Measurements from ENCODE around the gene ADGRV1. TPM values are rescaled to one million over a fixed set of nuclear protein-coding genes. Genes with fewer than 3 reads are reported as not detected.

The ADGRV1 gene
- total RNA-seq, 2 experiments from 2014 or later = 0.26 TPM; not detected in 1

GRCh38 chr5:90855296-90856010, 296.9 kb downstream of the ADGRV1 start:
- POLR2A ChIA-PET = no interaction called here
- CTCF ChIA-PET = interaction anchor here (1.7 to 1.8 kb wide), 2 partner anchors 10 to 564 kb away, joined by 4 read pairs; no protein-coding TSS in a partner anchor
- ATAC-seq (no peak), DNase-seq (no peak)
- H3K36me3 Mint-ChIP-seq (ENCODE audit: low read depth) = no peaks in the 10 kb centered on the region
- H3K4me3 Mint-ChIP-seq = no peak overlapping the region
- H3K27me3 Mint-ChIP-seq (ENCODE audit: low read depth) = no peaks in the 10 kb centered on the region
- no peaks in the 10 kb centered on the region for H3K4me1 Mint-ChIP-seq (ENCODE audit: low read depth)
- H3K27ac Mint-ChIP-seq = no peak overlapping the region
- no peaks in the 10 kb centered on the region for H3K9me3 Mint-ChIP-seq (ENCODE audit: insufficient read depth)

GRCh38 chr5:90861843-90862586, 303.4 kb downstream of the ADGRV1 start:
- no peaks in the 10 kb centered on the region for H3K9me3 Mint-ChIP-seq (ENCODE audit: insufficient read depth)

GRCh38 chr5:90865180-90865579, 306.6 kb downstream of the ADGRV1 start:
- H3K27me3 Mint-ChIP-seq (ENCODE audit: low read depth) = peaks cover 6% of the 10 kb centered on the region
- H3K4me1 Mint-ChIP-seq (ENCODE audit: low read depth) = peaks cover 3% of the 10 kb centered on the region
- H3K9me3 Mint-ChIP-seq (ENCODE audit: insufficient read depth) = no peaks in the 10 kb centered on the region
- H3K4me3 Mint-ChIP-seq = no peak overlapping the region
- CTCF ChIA-PET = interaction anchor here (0.7 to 5.6 kb wide), 20 partner anchors 9 to 777 kb away, joined by 3 to 36 read pairs (median 4); partner anchors contain the start of gene ARRDC3
- H3K27ac Mint-ChIP-seq = no peak overlapping the region
- no peak for ATAC-seq
- DNase-seq = no peak
- POLR2A ChIA-PET = no interaction called here
- H3K36me3 Mint-ChIP-seq (ENCODE audit: low read depth) = no peaks in the 10 kb centered on the region

More at GRCh38 chr5:90861843-90862586, 303.4 kb downstream of the ADGRV1 start:
- ATAC-seq (no peak), DNase-seq (no peak)
- POLR2A ChIA-PET = no interaction called here
- no peaks in the 10 kb centered on the region for H3K36me3 Mint-ChIP-seq (ENCODE audit: low read depth)
- no peaks in the 10 kb centered on the region for H3K27me3 Mint-ChIP-seq (ENCODE audit: low read depth)
- CTCF ChIA-PET = interaction anchor here (1.3 kb wide), 1 partner anchor 12 kb away, joined by 3 read pairs; no protein-coding TSS in a partner anchor
- peaks cover 3% of the 10 kb centered on the region for H3K4me1 Mint-ChIP-seq (ENCODE audit: low read depth)
- H3K27ac Mint-ChIP-seq = no peak overlapping the region
- H3K4me3 Mint-ChIP-seq = no peak overlapping the region

- Mint-ChIP-seq H3K4me1 (ENCODE audit: low read depth) (peaks cover 6% of the 10 kb centered on the region), H3K36me3 (ENCODE audit: low read depth) (no peaks in the 10 kb centered on the region), H3K4me3 (no peak overlapping the region), H3K27ac (no peak overlapping the region), H3K9me3 (ENCODE audit: insufficient read depth) (no peaks in the 10 kb centered on the region), H3K27me3 (ENCODE audit: low read depth) (peaks cover 6% of the 10 kb centered on the region)
- DNase-seq = no peak
- ATAC-seq = peak; percentile 44
- ChIA-PET POLR2A (no interaction called here), CTCF (interaction anchor here (0.8 to 5.6 kb wide), 13 partner anchors 9 to 552 kb away, joined by 3 to 36 read pairs (median 5); partner anchors contain the start of gene ARRDC3)
These were observed 307.7 kb downstream of the ADGRV1 start for GRCh38 chr5:90866333-90866732.

GRCh38 chr5:90866915-90867731, 308.5 kb downstream of the ADGRV1 start:
- Mint-ChIP-seq H3K9me3 (ENCODE audit: insufficient read depth) (no peaks in the 10 kb centered on the region), H3K4me3 (no peak overlapping the region), H3K36me3 (ENCODE audit: low read depth) (no peaks in the 10 kb centered on the region), H3K27me3 (ENCODE audit: low read depth) (peaks cover 6% of the 10 kb centered on the region), H3K4me1 (ENCODE audit: low read depth) (peaks cover 6% of the 10 kb centered on the region), H3K27ac (no peak overlapping the region)
- DNase-seq (no peak), ATAC-seq (no peak)
- CTCF ChIA-PET = interaction anchor here (0.7 to 5.6 kb wide), 6 partner anchors 21 to 552 kb away, joined by 3 to 36 read pairs (median 9); no protein-coding TSS in a partner anchor
- POLR2A ChIA-PET = no interaction called here

- ChIA-PET POLR2A (no interaction called here), CTCF (no interaction called here)
- Mint-ChIP-seq H3K27ac (no peak overlapping the region), H3K36me3 (ENCODE audit: low read depth) (no peaks in the 10 kb centered on the region), H3K4me3 (no peak overlapping the region), H3K27me3 (ENCODE audit: low read depth) (peaks cover 7% of the 10 kb centered on the region), H3K4me1 (ENCODE audit: low read depth) (peaks cover 14% of the 10 kb centered on the region), H3K9me3 (ENCODE audit: insufficient read depth) (no peaks in the 10 kb centered on the region)
- ATAC-seq (no peak), DNase-seq (no peak)
These were observed 310.2 kb downstream of the ADGRV1 start for GRCh38 chr5:90868799-90869198.

GRCh38 chr5:90871391-90871991, 312.9 kb downstream of the ADGRV1 start:
- ChIA-PET CTCF (interaction anchor here (1.2 to 1.6 kb wide), 3 partner anchors 40 to 548 kb away, joined by 3 to 4 read pairs (median 3); no protein-coding TSS in a partner anchor), POLR2A (no interaction called here)
- no peaks in the 10 kb centered on the region for H3K9me3 Mint-ChIP-seq (ENCODE audit: insufficient read depth)
- H3K4me3 Mint-ChIP-seq = no peak overlapping the region
- no peak overlapping the region for H3K27ac Mint-ChIP-seq
- no peak for DNase-seq
- H3K27me3 Mint-ChIP-seq (ENCODE audit: low read depth) = peaks cover 16% of the 10 kb centered on the region
- no peak for ATAC-seq
- H3K4me1 Mint-ChIP-seq (ENCODE audit: low read depth) = peaks cover 11% of the 10 kb centered on the region
- no peaks in the 10 kb centered on the region for H3K36me3 Mint-ChIP-seq (ENCODE audit: low read depth)

GRCh38 chr5:90873033-90873517, 314.5 kb downstream of the ADGRV1 start:
- POLR2A ChIA-PET = interaction anchor here (0.6 kb wide), 1 partner anchor 510 kb away, joined by 3 read pairs; the partner anchor contains the start of gene ARRDC3
- H3K4me1 Mint-ChIP-seq (ENCODE audit: low read depth) = peaks cover 11% of the 10 kb centered on the region
- no peak overlapping the region for H3K4me3 Mint-ChIP-seq
- H3K36me3 Mint-ChIP-seq (ENCODE audit: low read depth) = no peaks in the 10 kb centered on the region
- CTCF ChIA-PET = interaction anchor here (1.4 to 1.6 kb wide), 2 partner anchors 39 to 59 kb away, joined by 3 to 6 read pairs; no protein-coding TSS in a partner anchor
- no peaks in the 10 kb centered on the region for H3K9me3 Mint-ChIP-seq (ENCODE audit: insufficient read depth)
- H3K27me3 Mint-ChIP-seq (ENCODE audit: low read depth) = peaks cover 27% of the 10 kb centered on the region
- ATAC-seq (peak; percentile 53), DNase-seq (no peak)
- no peak overlapping the region for H3K27ac Mint-ChIP-seq

GRCh38 chr5:90874066-90874465, 315.5 kb downstream of the ADGRV1 start:
- H3K4me1 Mint-ChIP-seq (ENCODE audit: low read depth) = peaks cover 11% of the 10 kb centered on the region
- no peak for DNase-seq
- peaks cover 34% of the 10 kb centered on the region for H3K27me3 Mint-ChIP-seq (ENCODE audit: low read depth)
- ATAC-seq = no peak
- ChIA-PET POLR2A (no interaction called here), CTCF (no interaction called here)
- H3K36me3 Mint-ChIP-seq (ENCODE audit: low read depth) = no peaks in the 10 kb centered on the region
- H3K9me3 Mint-ChIP-seq (ENCODE audit: insufficient read depth) = no peaks in the 10 kb centered on the region
- no peak overlapping the region for H3K4me3 Mint-ChIP-seq
- no peak overlapping the region for H3K27ac Mint-ChIP-seq

GRCh38 chr5:90875456-90875855, 316.9 kb downstream of the ADGRV1 start:
- POLR2A ChIA-PET = no interaction called here
- Mint-ChIP-seq H3K4me3 (no peak overlapping the region), H3K4me1 (ENCODE audit: low read depth) (peaks cover 7% of the 10 kb centered on the region), H3K27me3 (ENCODE audit: low read depth) (peaks cover 33% of the 10 kb centered on the region), H3K27ac (no peak overlapping the region), H3K9me3 (ENCODE audit: insufficient read depth) (no peaks in the 10 kb centered on the region), H3K36me3 (ENCODE audit: low read depth) (no peaks in the 10 kb centered on the region)
- no peak for DNase-seq
- CTCF ChIA-PET = interaction anchor here (1.6 kb wide), 1 partner anchor 10 kb away, joined by 7 read pairs; no protein-coding TSS in a partner anchor
- ATAC-seq = no peak

GRCh38 chr5:90876366-90876765, 317.8 kb downstream of the ADGRV1 start:
- H3K27me3 Mint-ChIP-seq (ENCODE audit: low read depth) = peaks cover 33% of the 10 kb centered on the region
- no peaks in the 10 kb centered on the region for H3K9me3 Mint-ChIP-seq (ENCODE audit: insufficient read depth)
- ATAC-seq (no peak), DNase-seq (no peak)
- H3K4me3 Mint-ChIP-seq = no peak overlapping the region
- H3K4me1 Mint-ChIP-seq (ENCODE audit: low read depth) = peaks cover 7% of the 10 kb centered on the region
- ChIA-PET POLR2A (no interaction called here), CTCF (no interaction called here)
- H3K36me3 Mint-ChIP-seq (ENCODE audit: low read depth) = no peaks in the 10 kb centered on the region
- H3K27ac Mint-ChIP-seq = no peak overlapping the region

Measured in activated CD8-positive, alpha-beta T cell treated with anti-CD3 and anti-CD28 coated beads, Interleukin-2, amount 10 ng/mL, durations not matched to agents 7 days and 5 days (primary cell).